GM21576 (cell line): Measurements from ENCODE around the gene LRAT.

Experiments
- ATAC-seq: cut with Tn5 transposase; IDR thresholded peaks from one replicate; pipeline ENCODE4 v1.9.1; 2021; ENCODE audit warnings: mild to moderate bottlenecking, moderate library complexity; ENCODE audit not compliant: unreplicated experiment

Gene LRAT

GRCh38 chr4:154757713-154758112 is 13.9 kb downstream of the LRAT start:
- ATAC-seq = no peak

GRCh38 chr4:154760895-154761294 is 17.1 kb downstream of the LRAT start:
- ATAC-seq = no peak

- ATAC-seq = no peak
These were observed 34.5 kb downstream of the LRAT start for GRCh38 chr4:154778264-154778663.

GRCh38 chr4:154779362-154779947 is 35.7 kb downstream of the LRAT start:
- no peak for ATAC-seq

- no peak for ATAC-seq
These were observed 37.6 kb downstream of the LRAT start, which contains the start of gene RBM46 for GRCh38 chr4:154781126-154781982. RBM46 (plus strand) TSS chr4:154781272; CDS start chr4:154796753, 15,481 bp downstream.

- no peak for ATAC-seq
These were observed 38.1 kb downstream of the LRAT start for GRCh38 chr4:154781983-154782293.
